HG02623 (cell line): ENCODE data around the gene PXMP4.

ENCODE experiments used
- ATAC-seq: cut with Tn5 transposase; IDR thresholded peaks from one replicate; pipeline ENCODE4 v1.9.1; 2021; ENCODE audit warnings: moderate library complexity; ENCODE audit not compliant: unreplicated experiment

The PXMP4 gene

GRCh38 chr20:33670715-33671499, 49.2 kb downstream of the PXMP4 start:
- no peak for ATAC-seq

DNA sequence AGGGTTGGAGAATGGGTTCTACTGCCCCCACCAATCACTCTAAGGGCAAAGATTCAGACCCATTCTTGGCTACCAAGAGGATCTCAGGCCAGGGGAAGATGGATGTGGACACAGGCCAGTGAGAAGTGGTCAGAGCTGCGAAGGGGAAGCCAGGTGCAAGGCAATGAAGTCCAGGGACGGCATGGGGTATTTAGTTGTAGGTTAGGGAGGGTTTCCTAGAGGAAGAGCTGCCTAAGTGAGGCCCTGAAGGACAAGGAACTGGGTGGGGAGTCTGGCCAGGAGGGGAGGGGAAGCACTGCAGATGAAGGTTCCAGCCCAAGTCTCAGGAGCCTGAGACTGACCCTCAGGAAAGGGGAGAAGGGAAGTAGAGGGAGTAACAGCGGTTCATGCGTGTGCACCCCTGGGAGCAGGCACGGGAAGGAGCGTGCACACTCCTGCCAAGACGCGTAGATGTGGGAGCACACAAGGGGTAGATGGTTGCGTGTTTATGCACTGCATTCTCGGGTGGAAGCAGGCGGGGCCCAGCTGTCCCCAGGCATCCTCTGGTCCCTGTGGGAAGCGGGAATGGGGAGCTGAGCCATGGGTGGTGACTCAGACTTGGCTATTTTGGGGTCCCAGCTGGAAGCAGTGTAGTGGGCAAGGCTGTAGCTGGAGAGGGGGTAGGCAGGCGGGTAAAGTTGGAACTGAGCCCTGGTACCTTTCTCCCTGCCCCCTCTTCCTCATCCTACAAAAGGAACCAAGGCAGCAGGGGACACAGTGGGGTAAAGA, 50.1 kb downstream of the PXMP4 start:
- no peak for ATAC-seq

DNA sequence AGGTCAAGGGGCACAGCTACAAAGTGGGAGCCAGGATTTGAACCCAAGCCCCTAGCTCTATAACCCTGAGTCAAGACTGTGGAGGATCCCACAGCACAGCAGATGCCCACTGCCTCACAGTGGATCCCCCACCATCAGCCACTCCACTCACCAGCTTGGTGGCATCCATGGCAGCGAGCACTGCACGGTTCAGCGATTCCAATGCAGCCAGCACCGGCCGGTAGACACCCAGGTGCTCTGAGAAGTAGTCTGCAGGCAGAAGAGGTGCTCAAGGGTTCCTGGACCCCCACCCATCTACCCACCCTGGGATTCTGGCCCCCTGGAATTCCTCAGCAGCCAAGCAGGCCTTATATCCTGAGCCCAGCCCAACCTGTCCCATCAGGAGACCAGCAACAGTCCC, 50.9 kb downstream of the PXMP4 start:
- no peak for ATAC-seq

DNA sequence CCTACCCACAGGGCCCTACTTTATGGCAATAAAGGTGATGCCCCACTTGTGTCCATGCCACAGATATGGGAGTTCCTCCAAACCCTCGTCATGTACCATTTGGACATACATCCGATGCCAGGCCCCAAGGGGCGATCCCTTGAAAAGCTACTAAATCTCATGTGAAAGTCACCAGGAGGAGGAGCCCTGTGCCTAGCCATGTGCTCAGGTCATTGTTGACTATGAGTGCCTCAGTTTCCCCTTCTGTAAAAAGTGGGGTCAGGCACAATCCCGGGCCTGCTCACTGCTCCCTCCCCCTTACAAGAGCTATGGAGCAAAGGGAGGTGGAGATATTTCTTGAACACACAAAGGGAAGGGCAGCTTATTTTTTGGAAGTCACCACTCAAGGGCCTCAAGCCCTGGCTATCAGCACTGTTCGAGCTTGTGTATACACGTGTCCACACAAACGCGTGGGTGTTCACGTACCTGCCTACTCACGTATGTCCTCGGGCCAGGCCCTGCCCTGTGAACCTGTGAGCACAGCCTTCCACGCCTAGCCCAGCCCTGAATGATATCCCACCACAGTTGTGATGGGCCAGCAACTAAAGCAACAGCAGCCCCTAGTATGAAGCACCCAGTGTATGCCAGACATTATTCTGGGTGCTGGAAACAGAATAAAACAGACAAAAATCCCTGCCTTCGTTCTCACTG, 51.5 kb downstream of the PXMP4 start:
- no peak for ATAC-seq

GRCh38 chr20:33667676-33668465, 52.2 kb downstream of the PXMP4 start:
- peak; percentile 43 for ATAC-seq

DNA sequence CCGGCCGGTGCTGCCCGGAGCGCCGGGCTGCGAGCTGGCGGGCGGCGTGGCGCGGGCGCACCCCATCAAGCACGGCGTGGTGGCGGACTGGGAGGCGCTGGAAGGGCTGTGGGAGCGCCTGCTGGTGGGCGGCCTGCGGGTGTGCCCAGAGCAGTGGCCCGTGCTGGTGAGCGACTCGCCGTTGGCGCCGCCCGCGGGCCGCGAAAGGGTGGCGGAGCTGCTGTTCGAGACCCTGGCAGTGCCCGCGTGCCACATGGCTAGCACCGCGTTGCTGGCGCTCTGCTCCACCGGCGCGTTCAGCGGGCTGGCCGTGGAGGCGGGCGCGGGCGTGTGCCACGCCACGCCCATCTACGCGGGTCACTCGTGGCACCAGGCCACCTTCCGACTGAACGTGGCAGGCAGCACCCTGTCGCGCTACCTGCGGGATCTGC, 52.9 kb downstream of the PXMP4 start:
- peak; percentile 7 for ATAC-seq

DNA sequence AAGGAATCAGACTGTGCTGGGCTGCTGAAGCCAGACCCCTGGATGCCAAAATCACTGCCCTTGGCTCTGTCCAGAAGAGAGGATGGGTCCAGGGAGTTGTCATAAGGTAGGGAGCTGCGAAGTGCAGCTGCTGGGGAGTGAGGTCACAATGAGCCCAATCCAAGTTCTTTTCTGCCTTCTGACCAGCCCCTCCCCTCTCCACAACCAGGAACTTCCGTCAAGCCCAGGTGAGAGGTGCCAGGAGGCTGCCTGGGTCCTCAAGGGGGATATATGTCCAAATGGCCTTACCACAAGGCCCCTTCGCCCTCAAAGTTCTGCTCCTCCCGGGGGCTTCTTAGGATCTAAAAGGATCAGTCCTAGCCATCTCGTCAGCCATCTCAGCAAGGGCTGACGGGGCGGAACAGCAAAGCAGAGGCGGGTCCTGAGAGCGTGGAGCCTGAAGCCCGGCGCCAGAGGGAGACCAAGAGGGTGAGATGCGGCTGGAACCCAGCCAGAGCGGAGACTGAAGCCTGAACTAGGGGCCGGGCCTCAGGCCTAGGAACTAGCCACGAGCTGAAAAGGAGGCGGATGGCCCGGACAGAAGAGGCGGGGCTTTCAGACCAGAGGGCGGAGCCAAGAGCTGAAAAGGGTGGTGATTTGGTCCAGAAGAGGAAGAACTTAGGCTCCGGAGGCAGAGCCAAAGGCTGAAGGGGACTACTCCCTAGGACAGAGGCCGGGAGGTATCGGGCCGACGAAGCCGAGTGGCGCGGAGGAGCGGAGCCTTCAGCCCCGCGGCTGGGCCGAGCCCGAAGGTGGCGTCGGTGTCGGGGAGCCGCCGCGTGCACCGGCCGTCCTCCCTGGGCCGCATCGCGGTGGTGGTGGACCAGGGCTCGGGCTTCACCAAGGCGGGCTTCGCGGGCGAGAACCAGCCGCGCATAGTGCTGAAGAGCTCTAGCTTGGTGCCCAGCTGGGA, 53.5 kb downstream of the PXMP4 start, which contains the start of gene ACTL10:
Gene ACTL10, plus strand, starts transcription at position 651 of the 952 bp plus-strand sequence. CDS start 555 bp downstream, outside the sequence.
- ATAC-seq: peak; percentile 51

DNA sequence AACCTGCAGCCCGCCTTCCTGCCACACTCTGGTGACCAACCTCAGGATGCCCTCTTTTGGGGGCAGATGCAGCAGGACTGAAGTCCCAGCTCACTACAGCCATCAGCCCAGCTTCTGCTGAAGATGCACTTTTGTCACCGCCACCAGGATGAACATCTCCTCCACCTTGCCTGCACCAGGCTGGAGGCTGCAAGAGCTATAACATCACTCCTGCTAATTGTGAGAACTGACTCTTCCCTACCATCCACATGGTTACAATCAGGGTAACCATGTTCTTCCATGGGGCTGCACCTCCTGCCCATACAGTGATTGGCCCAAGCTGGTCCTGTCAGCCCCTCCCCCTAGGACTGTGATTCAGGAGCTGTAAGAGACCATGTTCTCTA, 55.4 kb downstream of the PXMP4 start:
- ATAC-seq: no peak

GRCh38 chr20:33664085-33664761, 55.9 kb downstream of the PXMP4 start:
- no peak for ATAC-seq

DNA sequence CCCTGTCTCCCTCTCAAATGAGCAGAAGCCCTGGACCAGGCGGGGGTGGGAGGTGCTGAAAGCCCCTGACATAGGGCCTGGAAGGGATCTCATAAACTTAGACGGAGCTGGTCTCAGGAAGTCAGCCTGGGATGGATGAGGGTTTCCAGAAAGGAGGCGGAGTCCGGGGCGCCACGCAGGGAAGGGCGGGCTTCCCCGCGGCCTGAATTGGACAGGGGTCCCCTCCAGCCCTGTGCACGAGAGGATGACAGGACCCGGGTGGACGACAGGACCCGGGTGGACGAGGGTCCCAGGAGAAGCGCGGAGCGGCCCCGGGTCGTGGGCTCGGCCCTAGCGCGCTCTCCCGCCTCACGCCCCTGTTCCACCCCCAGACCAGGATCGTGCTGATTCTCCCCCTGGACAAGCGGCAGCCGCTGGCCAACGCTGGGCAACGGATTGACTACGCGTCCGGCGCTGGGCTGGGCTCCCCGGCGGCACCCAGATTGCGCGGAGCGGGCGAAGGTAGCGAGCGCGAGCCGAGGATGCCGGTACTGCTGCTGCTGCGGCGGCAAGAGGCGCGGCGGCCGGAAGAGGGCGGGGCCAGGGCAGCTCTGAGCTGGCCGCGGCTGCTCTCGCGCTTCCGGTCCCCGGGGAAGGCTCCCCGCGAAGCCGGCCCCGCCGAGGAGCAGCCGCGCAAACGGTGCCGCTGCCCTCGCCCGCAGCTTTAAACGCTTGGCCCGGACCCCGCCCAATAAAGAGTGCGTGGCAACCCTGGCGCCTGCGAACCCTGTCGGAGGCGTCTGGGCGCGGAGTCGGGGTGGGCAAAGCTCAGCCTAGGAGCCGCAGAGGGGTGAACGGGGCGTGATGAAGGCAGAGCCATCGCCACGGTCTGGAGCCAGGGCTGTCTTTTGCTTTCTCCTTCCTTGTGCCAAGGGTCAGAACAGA, 56.7 kb downstream of the PXMP4 start:
- ATAC-seq: peak; percentile 39

- ATAC-seq: no peak
These were observed 57.9 kb downstream of the PXMP4 start, which contains the start of gene C20orf144 for GRCh38 chr20:33662172-33662571. TSS of gene C20orf144 (plus strand) at chr20:33662327. CDS start at chr20:33662346, 19 bp downstream.

- no peak for ATAC-seq
These were observed 59.4 kb downstream of the PXMP4 start for GRCh38 chr20:33660685-33661058.

DNA sequence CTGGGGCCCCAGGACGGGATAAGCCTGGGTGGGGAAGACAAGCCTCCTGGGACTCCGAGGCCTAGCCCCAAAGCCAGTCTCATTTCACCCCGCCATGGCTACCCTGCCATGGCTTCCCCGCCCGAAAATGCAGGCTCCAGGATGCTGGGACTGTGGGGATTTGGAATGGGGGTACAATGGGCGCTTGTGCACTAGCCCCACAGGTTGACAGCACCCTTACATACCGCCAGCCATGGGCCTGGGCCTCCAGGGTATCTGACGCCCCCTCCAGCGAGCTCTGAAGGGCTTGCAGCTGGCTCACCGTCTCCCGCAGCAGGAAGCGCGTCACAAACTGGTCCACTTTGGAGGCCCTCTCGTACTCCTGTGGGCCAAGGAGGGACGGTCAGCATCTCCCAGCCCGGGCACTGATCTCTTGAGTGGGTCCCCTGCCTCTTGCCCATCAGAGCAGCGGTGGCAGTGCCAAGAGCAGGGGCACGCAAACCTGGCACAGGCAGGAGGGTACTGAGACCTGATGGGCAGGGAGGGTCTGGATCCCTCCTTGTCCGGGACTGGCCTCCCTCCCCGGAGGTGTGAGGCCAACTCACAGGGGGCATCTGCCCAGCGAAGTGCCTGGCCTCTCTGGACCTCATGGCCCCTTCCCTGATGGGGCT, 60.0 kb downstream of the PXMP4 start:
- ATAC-seq: no peak

DNA sequence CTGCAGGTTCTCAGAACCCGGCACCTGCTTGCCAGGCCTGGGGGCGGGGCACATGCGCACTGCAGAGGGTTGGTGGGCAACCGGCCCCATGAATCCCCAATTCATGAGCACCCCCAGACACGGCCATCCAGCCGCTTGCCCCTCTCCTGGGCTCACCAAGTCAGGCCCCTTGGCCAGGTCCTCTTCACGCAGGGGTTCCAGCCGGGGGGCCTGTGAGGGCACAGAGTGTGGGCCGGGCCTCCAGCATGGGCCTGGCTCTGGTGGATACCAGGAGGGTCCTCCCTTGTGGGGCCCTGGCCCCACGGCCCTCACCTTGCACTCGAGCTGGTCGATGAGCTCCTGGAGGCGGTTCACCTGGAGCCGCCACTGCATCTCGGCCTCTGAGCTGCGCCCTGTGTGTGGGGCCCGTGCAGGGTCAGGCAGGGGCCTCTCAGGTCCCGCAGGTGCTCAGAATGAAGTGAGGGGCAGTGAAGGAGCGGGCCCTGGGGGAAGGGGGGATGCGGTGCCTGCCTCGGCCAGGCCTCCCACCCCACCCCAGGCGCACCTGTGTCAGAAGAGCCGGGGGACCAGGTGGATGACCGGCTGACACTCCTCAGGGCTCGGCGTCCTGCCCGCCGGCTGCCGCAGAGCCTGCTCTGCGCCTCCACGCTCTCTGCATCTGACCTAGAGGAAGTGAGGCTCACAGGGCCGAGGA, 60.6 kb downstream of the PXMP4 start:
- ATAC-seq: no peak

DNA sequence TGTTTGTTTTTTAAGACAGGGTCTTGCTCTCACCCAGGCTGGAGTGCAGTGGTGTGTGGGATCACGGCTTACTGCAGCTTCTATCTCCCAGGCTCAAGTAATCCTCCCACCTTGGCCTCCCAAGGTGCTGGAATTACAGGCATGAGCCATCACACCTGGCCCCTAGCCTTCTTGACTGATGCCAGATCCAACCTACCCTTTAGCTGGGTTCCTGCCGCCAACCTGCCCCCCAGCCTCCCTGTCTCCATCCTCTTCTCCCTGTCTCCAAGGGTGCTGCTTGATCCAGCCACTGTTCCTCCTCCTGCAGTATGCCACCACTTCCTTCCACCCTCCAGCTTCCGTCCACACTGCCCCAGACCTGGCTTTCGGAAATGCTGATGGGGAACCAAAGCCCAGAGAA, 61.2 kb downstream of the PXMP4 start:
- no peak for ATAC-seq

GRCh38 chr20:33658510-33658909, 61.6 kb downstream of the PXMP4 start:
- no peak for ATAC-seq

DNA sequence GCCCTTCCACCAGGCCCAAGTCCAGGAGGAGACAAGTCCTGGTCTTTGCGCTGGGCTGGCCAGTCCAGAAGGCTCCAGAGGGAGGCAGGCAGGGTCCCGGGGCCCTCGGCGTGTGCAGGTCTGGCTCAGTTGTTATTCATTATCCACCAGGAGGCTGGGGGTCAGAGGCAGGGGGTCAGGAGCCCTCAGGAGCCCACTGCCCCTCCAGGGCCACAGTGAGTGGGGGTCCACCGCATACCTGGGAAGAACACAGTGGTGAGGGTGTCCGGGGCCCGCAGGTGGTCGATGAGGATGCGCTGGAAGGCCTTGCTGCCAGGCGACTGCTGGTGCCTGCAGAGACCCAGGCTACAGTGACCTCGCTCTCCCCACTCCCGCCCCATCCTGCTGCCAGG, 62.4 kb downstream of the PXMP4 start:
- ATAC-seq: no peak
